ENCODE data around the gene BRPF3. TPM values are rescaled to one million over a fixed set of nuclear protein-coding genes. Genes with fewer than 3 reads are reported as not detected.

Gene BRPF3
- total and polyA plus RNA-seq, 11 donors = 8.2 to 29.1 (median 17.6) TPM

DNA sequence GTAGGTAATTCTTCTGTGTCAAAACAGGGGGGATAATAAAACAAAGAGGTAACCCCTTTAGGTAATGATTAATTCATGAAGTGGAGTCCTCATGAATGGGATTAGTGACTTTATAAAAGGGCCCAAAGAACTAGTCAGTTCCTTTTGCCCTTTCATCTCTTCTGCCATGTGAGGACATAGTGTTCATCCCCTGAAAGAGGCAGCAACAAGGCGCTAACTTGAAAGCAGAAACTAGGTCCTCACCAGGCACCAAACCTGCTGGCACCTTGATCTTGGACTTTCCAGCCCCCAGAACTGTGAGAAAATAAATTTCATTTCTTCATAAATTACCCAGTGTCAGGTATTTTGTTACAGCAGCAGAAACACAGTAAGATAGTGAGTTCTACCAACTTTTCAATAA is 16.4 kb upstream of the BRPF3 start:
- Histone ChIP-seq H3K27me3 (no peaks in the 10 kb centered on the region), H3K4me1 (no peaks in the 10 kb centered on the region), H3K4me3 (no peak overlapping the region), H3K27ac (no peak overlapping the region), H3K36me3 (peaks cover 0 to 3% (median 0%) of the 10 kb centered on the region in 9 donors), H3K9me3 (peaks cover 0 to 41% (median 14%) of the 10 kb centered on the region in 12 donors)
- no peak for DNase-seq
- WGBS, 4 donors = 93 to 100% (median 97%) methylated on average over 1 of the region's 1 CpG
- ATAC-seq = no peak
- TF ChIP-seq, protein P1, sequence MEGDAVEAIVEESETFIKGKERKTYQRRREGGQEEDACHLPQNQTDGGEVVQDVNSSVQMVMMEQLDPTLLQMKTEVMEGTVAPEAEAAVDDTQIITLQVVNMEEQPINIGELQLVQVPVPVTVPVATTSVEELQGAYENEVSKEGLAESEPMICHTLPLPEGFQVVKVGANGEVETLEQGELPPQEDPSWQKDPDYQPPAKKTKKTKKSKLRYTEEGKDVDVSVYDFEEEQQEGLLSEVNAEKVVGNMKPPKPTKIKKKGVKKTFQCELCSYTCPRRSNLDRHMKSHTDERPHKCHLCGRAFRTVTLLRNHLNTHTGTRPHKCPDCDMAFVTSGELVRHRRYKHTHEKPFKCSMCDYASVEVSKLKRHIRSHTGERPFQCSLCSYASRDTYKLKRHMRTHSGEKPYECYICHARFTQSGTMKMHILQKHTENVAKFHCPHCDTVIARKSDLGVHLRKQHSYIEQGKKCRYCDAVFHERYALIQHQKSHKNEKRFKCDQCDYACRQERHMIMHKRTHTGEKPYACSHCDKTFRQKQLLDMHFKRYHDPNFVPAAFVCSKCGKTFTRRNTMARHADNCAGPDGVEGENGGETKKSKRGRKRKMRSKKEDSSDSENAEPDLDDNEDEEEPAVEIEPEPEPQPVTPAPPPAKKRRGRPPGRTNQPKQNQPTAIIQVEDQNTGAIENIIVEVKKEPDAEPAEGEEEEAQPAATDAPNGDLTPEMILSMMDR (IDR thresholded peaks at IDR 0.05) = no peak
- no peak for TF ChIP-seq POLR2A (IDR thresholded peaks at IDR 0.05)
- intact Hi-C loops (cut with DNase I) = no loop called here

DNA sequence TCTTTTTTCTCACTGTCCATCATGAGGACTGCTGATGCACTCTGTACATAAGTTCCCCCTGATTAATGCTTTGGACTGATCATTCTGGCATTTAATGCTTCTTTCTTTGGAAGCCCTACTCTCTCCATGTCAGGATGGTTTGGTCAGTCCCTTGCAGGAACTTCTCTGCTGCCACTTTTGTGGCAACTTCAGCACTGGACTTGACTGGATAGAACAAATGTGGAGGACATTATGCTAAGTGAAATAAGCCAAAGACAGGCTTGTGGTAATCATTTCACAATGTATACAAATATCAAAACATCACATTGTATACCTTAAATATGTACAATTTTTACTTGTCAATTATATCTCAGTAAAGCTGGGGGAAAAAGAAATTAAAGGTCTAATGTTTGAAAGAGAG is 12.2 kb upstream of the BRPF3 start:
- DNase-seq (no peak), ATAC-seq (no peak)
- intact Hi-C loops (cut with DNase I) = no loop called here
- Histone ChIP-seq H3K36me3 (no peaks in the 10 kb centered on the region), H3K27ac (no peak overlapping the region), H3K27me3 (no peaks in the 10 kb centered on the region), H3K4me3 (no peak overlapping the region), H3K4me1 (no peaks in the 10 kb centered on the region), H3K9me3 (peaks cover 0 to 19% (median 6%) of the 10 kb centered on the region in 12 donors)
- TF ChIP-seq, protein P1 (IDR thresholded peaks at IDR 0.05) = no peak
- no peak for TF ChIP-seq POLR2A (IDR thresholded peaks at IDR 0.05)

DNA sequence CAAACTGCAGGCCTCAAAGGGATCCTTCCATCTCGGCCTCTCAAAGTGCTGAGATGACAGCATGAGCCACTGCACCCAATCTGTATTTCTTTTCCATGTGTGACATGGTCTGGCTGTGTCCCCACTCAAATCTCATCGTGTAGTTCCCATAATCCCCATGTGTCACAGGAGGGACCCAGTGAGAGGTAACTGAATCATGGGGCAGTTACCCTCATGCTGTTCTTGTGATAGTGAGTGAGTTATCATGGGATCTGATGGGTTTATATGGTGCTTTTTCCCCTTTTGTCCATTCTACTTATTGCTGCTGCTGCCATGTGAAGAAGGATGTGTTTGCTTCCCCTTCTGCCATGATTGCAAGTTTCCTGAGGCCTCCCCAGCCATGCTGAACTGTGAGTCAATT is 10.3 kb upstream of the BRPF3 start:
- Histone ChIP-seq H3K4me3 (no peak overlapping the region), H3K4me1 (no peaks in the 10 kb centered on the region), H3K9me3 (peaks cover 0 to 17% (median 0%) of the 10 kb centered on the region in 12 donors), H3K27ac (no peak overlapping the region), H3K27me3 (no peaks in the 10 kb centered on the region), H3K36me3 (no peaks in the 10 kb centered on the region)
- DNase-seq (no peak), ATAC-seq (no peak)
- intact Hi-C loops (cut with DNase I) = no loop called here
- TF ChIP-seq, protein P1 (IDR thresholded peaks at IDR 0.05) = no peak
- no peak for TF ChIP-seq POLR2A (IDR thresholded peaks at IDR 0.05)
- 91 to 100% (median 92%) methylated on average over 2 of the region's 2 CpGs for WGBS, 4 donors

DNA sequence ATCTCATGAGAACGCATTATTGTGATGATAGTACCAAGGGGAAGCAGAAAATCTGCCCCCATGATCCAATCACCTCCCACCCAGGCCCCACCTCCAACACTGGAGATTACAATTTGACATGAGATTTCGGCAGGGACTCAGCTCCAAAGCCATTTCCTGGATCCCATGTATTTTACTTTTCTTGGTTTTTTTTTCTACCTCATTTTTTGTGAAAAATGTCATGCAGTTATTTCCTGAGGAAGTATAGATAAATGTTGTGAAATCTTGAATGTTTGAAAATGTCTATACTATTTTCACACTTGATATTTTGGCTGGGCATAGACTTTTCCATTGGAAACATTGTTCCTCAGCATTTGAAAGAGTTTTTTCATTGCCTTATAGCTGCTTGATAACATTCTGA is 9.1 kb upstream of the BRPF3 start:
- 62 to 75% (median 69%) methylated on average over 2 of the region's 2 CpGs for WGBS, 4 donors
- TF ChIP-seq, protein P1 (IDR thresholded peaks at IDR 0.05) = no peak
- DNase-seq = no peak
- H3K9me3 ChIP-seq = peaks cover 0 to 12% (median 0%) of the 10 kb centered on the region in 12 donors
- no peaks in the 10 kb centered on the region for H3K36me3 ChIP-seq
- H3K4me1 ChIP-seq = no peaks in the 10 kb centered on the region
- no peak overlapping the region for H3K27ac ChIP-seq
- intact Hi-C loops (cut with DNase I) = no loop called here
- ATAC-seq = no peak
- H3K4me3 ChIP-seq = no peak overlapping the region
- no peaks in the 10 kb centered on the region for H3K27me3 ChIP-seq
